HepG2 (cell line): ENCODE measurements around the gene RAB3A. TPM values are rescaled to one million over a fixed set of nuclear protein-coding genes. Genes with fewer than 3 reads are reported as not detected.

Experiments used
- FOXP4 ChIP-seq: sonication (generic); formaldehyde crosslinking; IDR thresholded peaks from 2 replicates; pipeline ENCODE4 v1.4.0; 2020; ENCODE audit warnings: missing genetic modification reagents
- GPN1 ChIP-seq: sonication (generic); formaldehyde crosslinking; IDR thresholded peaks from 2 replicates; pipeline ENCODE4 v1.5.1; 2020; ENCODE audit warnings: missing genetic modification reagents, borderline replicate concordance
- HNF4G ChIP-seq, 2 experiments: sonication (generic) in 1 of 2; formaldehyde crosslinking in 1 of 2; IDR thresholded peaks; 2 replicates each; pipeline versions ENCODE4 v1.4.0 to v1.6.1; 2011 to 2020; ENCODE audit warnings: borderline replicate concordance in 2 of 2, low read depth in 2 of 2, mild to moderate bottlenecking in 2 of 2, low read length in 1 of 2, missing genetic modification reagents in 1 of 2, moderate library complexity in 1 of 2
- KMT2A ChIP-seq: sonication (generic); formaldehyde crosslinking; IDR thresholded peaks from 2 replicates; pipeline ENCODE4 v1.4.0; 2020; ENCODE audit warnings: missing genetic modification reagents
- RAD21 ChIP-seq: fragments of 450-650 bp; formaldehyde crosslinking; IDR thresholded peaks from 2 replicates; pipeline ENCODE4 v1.5.0; 2020; ENCODE audit warnings: mild to moderate bottlenecking
- YEATS2 ChIP-seq: sonication (generic); formaldehyde crosslinking; IDR thresholded peaks from 2 replicates; pipeline ENCODE4 v1.4.0; 2020; ENCODE audit warnings: missing genetic modification reagents, borderline replicate concordance
- ZBTB38 ChIP-seq: sonication (generic); formaldehyde crosslinking; IDR thresholded peaks from 2 replicates; pipeline ENCODE4 v1.5.1; 2020; ENCODE audit warnings: mild to moderate bottlenecking, missing genetic modification reagents
- ZFY ChIP-seq: sonication (generic); formaldehyde crosslinking; IDR thresholded peaks from 2 replicates; pipeline ENCODE4 v1.4.0; 2020; ENCODE audit warnings: missing genetic modification reagents
- ZNF33B ChIP-seq: sonication (generic); formaldehyde crosslinking; IDR thresholded peaks from 2 replicates; pipeline ENCODE4 v1.5.1; 2020; ENCODE audit warnings: mild to moderate bottlenecking, missing genetic modification reagents
- ZNF724P ChIP-seq: sonication (generic); formaldehyde crosslinking; IDR thresholded peaks from 2 replicates; pipeline ENCODE4 v1.8.0; 2022; ENCODE audit warnings: missing genetic modification reagents, borderline replicate concordance
- ZNF777 ChIP-seq: sonication (generic); formaldehyde crosslinking; IDR thresholded peaks from 2 replicates; pipeline ENCODE4 v1.4.0; 2020; ENCODE audit warnings: missing genetic modification reagents
- polyA plus RNA-seq, 8 experiments: library from polyadenylated mRNA; depleted of rRNA in 3 of 8; stranded (reverse) in 7 of 8; unstranded in 1 of 8; fragments of >200 nt; fragmentation: Illumina TruSeq in 4 of 8; extraction: Trizol in 4 of 8; gene quantifications; 2 replicates each; pipeline versions ENCODE4 v1.2.1 to v1.2.3, GENCODE V29; 2011 to 2016; ENCODE audit warnings: low read depth in 4 of 8, missing spikeins in 1 of 8, mixed read lengths in 1 of 8; ENCODE audit not compliant: insufficient read depth in 1 of 8
- total RNA-seq, 5 experiments: library from RNA; depleted of rRNA; stranded (reverse); fragments of >200 nt; fragmentation: Illumina TruSeq; extraction: Trizol; gene quantifications; 2 replicates each; pipeline ENCODE4 v1.2.3, GENCODE V29; 2016; ENCODE audit warnings: low read depth in 1 of 5
- TF ChIP-seq, protein P1 (sequence below): sonication (generic); formaldehyde crosslinking; IDR thresholded peaks from 2 replicates; pipeline ENCODE4 v1.5.1; 2020; ENCODE audit warnings: mild to moderate bottlenecking, missing genetic modification reagents, moderate library complexity
- TF ChIP-seq, protein P2 (sequence below), 2 experiments: fragments of 450-650 bp in 1 of 2; sonication (generic) in 1 of 2; formaldehyde crosslinking in 1 of 2; IDR thresholded peaks; 2 replicates each; pipeline versions ENCODE4 v1.6.1 to v1.8.0; 2016 to 2022; ENCODE audit warnings: antibody characterized with exemption in 1 of 2, mild to moderate bottlenecking in 1 of 2, missing genetic modification reagents in 1 of 2

Gene RAB3A
- total and polyA plus RNA-seq, 2 of the 13 experiments (the other 11 are each of a cell fraction or from before 2014, with no cell fraction given) = 0.58 to 0.98 TPM

DNA sequence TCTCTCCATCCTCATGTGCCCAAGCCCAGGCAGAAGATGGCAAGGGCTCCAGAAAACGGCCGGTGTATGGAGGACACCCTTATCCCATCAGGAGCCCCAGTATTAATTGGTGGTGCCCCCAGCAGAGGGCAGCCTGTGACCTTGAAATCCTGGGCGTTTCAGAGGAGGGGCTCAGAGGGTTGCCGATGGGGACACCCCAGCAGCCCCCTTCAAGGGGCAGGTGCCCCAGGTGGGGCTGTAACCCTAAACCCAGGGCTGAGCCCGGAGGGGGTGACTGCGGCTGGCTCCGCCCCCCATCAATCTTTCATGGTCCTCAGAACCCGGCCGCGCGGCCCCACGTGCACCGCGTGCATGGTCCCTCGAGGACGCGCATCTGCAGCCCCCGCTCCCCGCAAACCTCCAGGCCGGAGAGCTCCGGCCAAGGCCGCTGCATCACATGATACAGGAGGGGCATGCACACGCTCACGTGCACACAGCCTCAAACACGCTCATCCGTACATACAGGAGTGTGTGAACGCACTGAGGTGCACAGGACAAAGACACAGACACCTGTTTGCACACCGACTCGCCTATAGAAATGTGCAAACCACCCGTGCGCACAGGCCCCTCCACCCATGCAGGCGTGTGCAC, 949 bp downstream of the RAB3A start (continued):
- TF ChIP-seq, protein P1, sequence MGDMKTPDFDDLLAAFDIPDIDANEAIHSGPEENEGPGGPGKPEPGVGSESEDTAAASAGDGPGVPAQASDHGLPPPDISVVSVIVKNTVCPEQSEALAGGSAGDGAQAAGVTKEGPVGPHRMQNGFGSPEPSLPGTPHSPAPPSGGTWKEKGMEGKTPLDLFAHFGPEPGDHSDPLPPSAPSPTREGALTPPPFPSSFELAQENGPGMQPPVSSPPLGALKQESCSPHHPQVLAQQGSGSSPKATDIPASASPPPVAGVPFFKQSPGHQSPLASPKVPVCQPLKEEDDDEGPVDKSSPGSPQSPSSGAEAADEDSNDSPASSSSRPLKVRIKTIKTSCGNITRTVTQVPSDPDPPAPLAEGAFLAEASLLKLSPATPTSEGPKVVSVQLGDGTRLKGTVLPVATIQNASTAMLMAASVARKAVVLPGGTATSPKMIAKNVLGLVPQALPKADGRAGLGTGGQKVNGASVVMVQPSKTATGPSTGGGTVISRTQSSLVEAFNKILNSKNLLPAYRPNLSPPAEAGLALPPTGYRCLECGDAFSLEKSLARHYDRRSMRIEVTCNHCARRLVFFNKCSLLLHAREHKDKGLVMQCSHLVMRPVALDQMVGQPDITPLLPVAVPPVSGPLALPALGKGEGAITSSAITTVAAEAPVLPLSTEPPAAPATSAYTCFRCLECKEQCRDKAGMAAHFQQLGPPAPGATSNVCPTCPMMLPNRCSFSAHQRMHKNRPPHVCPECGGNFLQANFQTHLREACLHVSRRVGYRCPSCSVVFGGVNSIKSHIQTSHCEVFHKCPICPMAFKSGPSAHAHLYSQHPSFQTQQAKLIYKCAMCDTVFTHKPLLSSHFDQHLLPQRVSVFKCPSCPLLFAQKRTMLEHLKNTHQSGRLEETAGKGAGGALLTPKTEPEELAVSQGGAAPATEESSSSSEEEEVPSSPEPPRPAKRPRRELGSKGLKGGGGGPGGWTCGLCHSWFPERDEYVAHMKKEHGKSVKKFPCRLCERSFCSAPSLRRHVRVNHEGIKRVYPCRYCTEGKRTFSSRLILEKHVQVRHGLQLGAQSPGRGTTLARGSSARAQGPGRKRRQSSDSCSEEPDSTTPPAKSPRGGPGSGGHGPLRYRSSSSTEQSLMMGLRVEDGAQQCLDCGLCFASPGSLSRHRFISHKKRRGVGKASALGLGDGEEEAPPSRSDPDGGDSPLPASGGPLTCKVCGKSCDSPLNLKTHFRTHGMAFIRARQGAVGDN = peak; percentile 73
- 0 out of 2 replicates have a peak, but pooled peaks have one; percentile 9 for TF ChIP-seq ZFY
- TF ChIP-seq ZNF724P (CRISPR knock-in tag) = 0 out of 2 replicates have a peak, but pooled peaks have one; percentile 37
- TF ChIP-seq FOXP4 (CRISPR knock-in tag) = 0 out of 2 replicates have a peak, but pooled peaks have one; percentile 7
- no peak for TF ChIP-seq GPN1
- 0 out of 2 replicates have a peak, but pooled peaks have one; percentile 33 for TF ChIP-seq RAD21 (CRISPR knock-in tag)
- no peak; the same call in 1 of the 2 replicates for TF ChIP-seq ZNF33B (CRISPR knock-in tag)
- TF ChIP-seq YEATS2 (CRISPR knock-in tag) = no peak
- no peak for TF ChIP-seq KMT2A (CRISPR knock-in tag)
- TF ChIP-seq ZNF777 (CRISPR knock-in tag) = no peak
- TF ChIP-seq, protein P2, sequence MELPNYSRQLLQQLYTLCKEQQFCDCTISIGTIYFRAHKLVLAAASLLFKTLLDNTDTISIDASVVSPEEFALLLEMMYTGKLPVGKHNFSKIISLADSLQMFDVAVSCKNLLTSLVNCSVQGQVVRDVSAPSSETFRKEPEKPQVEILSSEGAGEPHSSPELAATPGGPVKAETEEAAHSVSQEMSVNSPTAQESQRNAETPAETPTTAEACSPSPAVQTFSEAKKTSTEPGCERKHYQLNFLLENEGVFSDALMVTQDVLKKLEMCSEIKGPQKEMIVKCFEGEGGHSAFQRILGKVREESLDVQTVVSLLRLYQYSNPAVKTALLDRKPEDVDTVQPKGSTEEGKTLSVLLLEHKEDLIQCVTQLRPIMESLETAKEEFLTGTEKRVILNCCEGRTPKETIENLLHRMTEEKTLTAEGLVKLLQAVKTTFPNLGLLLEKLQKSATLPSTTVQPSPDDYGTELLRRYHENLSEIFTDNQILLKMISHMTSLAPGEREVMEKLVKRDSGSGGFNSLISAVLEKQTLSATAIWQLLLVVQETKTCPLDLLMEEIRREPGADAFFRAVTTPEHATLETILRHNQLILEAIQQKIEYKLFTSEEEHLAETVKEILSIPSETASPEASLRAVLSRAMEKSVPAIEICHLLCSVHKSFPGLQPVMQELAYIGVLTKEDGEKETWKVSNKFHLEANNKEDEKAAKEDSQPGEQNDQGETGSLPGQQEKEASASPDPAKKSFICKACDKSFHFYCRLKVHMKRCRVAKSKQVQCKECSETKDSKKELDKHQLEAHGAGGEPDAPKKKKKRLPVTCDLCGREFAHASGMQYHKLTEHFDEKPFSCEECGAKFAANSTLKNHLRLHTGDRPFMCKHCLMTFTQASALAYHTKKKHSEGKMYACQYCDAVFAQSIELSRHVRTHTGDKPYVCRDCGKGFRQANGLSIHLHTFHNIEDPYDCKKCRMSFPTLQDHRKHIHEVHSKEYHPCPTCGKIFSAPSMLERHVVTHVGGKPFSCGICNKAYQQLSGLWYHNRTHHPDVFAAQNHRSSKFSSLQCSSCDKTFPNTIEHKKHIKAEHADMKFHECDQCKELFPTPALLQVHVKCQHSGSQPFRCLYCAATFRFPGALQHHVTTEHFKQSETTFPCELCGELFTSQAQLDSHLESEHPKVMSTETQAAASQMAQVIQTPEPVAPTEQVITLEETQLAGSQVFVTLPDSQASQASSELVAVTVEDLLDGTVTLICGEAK (IDR thresholded peaks at IDR 0.05) = no peak
- TF ChIP-seq, protein P2 (CRISPR knock-in tag; IDR thresholded peaks at IDR 0.05) = 0 out of 2 replicates have a peak, but pooled peaks have one; percentile 7
- peak; percentile 67; the same call in 1 of the 2 replicates for TF ChIP-seq ZBTB38 (CRISPR knock-in tag)
- TF ChIP-seq HNF4G (IDR thresholded peaks at IDR 0.05; ENCODE audit: borderline replicate concordance, low read depth, low read length) = no peak
- TF ChIP-seq HNF4G (CRISPR knock-in tag; IDR thresholded peaks at IDR 0.05; ENCODE audit: borderline replicate concordance, low read depth) = no peak
